Left ventricle myocardium superior (tissue), 1 donor: ENCODE data around the gene USP6. TPM values are rescaled to one million over a fixed set of nuclear protein-coding genes. Genes with fewer than 3 reads are reported as not detected.
"Not testable (repeated sequence)": the region's sequence is repeated elsewhere in the genome, so short reads cannot be mapped to it uniquely, and the experiment has no call there.

ENCODE experiments used
- ATAC-seq: fragments of 200-7000 bp; cut with Tn5 transposase; one replicate; pipeline ENCODE4 v1.9.1; 2020; ENCODE audit warnings: mild to moderate bottlenecking, moderate library complexity
- DNase-seq: peaks from one replicate; pipeline ENCODE4 v3.0.0-alpha.2; 2020
- intact Hi-C: fragments of 100-400 bp; cut with micrococcal nuclease; formaldehyde crosslinking; loops from one replicate; pipeline ENCODE4 v1.11.0; 2022
- total RNA-seq: library from RNA; stranded (reverse); fragmentation: NEBNext Ultra II Directional; extraction: Animal tissue kit (Norgen Biotek cat#: 25700); gene quantifications from one replicate; pipeline ENCODE4 v1.2.1, GENCODE V29; 2021
- donor health status: DM: no; HTN: yes; CAD: no; lungs with severe emphysema.

The USP6 gene
- total RNA-seq, 1 donor from 2014 or later = 0.15 TPM

- intact Hi-C loops, ATAC-seq, DNase-seq: not testable (repeated sequence)
These were observed 16.8 kb downstream of the USP6 start for GRCh38 chr17:5132503-5133225.

- ATAC-seq = no peak
- no peak for DNase-seq
- intact Hi-C loops = no loop called here
These were observed 17.5 kb downstream of the USP6 start for GRCh38 chr17:5133311-5133710.

GRCh38 chr17:5133961-5134360, 18.1 kb downstream of the USP6 start:
- intact Hi-C loops, DNase-seq, ATAC-seq: not testable (repeated sequence)

GRCh38 chr17:5134571-5134970, 18.7 kb downstream of the USP6 start:
- ATAC-seq, intact Hi-C loops: not testable (repeated sequence)

GRCh38 chr17:5135131-5135712, 19.4 kb downstream of the USP6 start:
- ATAC-seq, intact Hi-C loops: not testable (repeated sequence)

More at GRCh38 chr17:5134571-5134970, 18.7 kb downstream of the USP6 start:
- DNase-seq = not testable (repeated sequence)

GRCh38 chr17:5135726-5136579, 20.1 kb downstream of the USP6 start:
- intact Hi-C loops = no loop called here
- no peak for ATAC-seq
- no peak for DNase-seq

More at GRCh38 chr17:5135131-5135712, 19.4 kb downstream of the USP6 start:
- DNase-seq = not testable (repeated sequence)

GRCh38 chr17:5136580-5137412, 21.0 kb downstream of the USP6 start:
- intact Hi-C loops = not testable (repeated sequence)

GRCh38 chr17:5137511-5138197, 21.8 kb downstream of the USP6 start:
- DNase-seq, ATAC-seq, intact Hi-C loops: not testable (repeated sequence)

More at GRCh38 chr17:5136580-5137412, 21.0 kb downstream of the USP6 start:
- not testable (repeated sequence) for ATAC-seq, DNase-seq

GRCh38 chr17:5138198-5138544, 22.3 kb downstream of the USP6 start:
- intact Hi-C loops, ATAC-seq, DNase-seq: not testable (repeated sequence)

GRCh38 chr17:5138616-5139457, 23.0 kb downstream of the USP6 start:
- intact Hi-C loops = no loop called here
- no peak for ATAC-seq
- DNase-seq = no peak

GRCh38 chr17:5139458-5139732, 23.6 kb downstream of the USP6 start:
- intact Hi-C loops = no loop called here
- DNase-seq (no peak), ATAC-seq (no peak)

GRCh38 chr17:5142877-5143276, 27.0 kb downstream of the USP6 start:
- intact Hi-C loops, ATAC-seq, DNase-seq: not testable (repeated sequence)

- ATAC-seq, intact Hi-C loops, DNase-seq: not testable (repeated sequence)
These were observed 30.3 kb downstream of the USP6 start for GRCh38 chr17:5146122-5146521.

- ATAC-seq, intact Hi-C loops, DNase-seq: not testable (repeated sequence)
These were observed 44.9 kb downstream of the USP6 start for GRCh38 chr17:5160702-5161101.

GRCh38 chr17:5161793-5162192, 46.0 kb downstream of the USP6 start:
- DNase-seq, intact Hi-C loops, ATAC-seq: not testable (repeated sequence)

GRCh38 chr17:5164436-5164835, 48.6 kb downstream of the USP6 start:
- ATAC-seq (no peak), DNase-seq (no peak)
- intact Hi-C loops = no loop called here

GRCh38 chr17:5165791-5166564, 50.1 kb downstream of the USP6 start:
- ATAC-seq, intact Hi-C loops, DNase-seq: not testable (repeated sequence)
